HepG2 (cell line): Measurements from ENCODE around the gene HLA-DPB1. TPM values are rescaled to one million over a fixed set of nuclear protein-coding genes. Genes with fewer than 3 reads are reported as not detected.
A peak's percentile ranks its signal among the peaks of the same experiment; 100 is the strongest.

Experiments used
- ATAC-seq: fragments of 200-7000 bp; cut with Tn5 transposase; 3 replicates; pipeline ENCODE4 v1.9.1; 2020; ENCODE audit warnings: mild to moderate bottlenecking, moderate library complexity
- BruUV-seq: library from RNA; stranded (reverse); fragments of 400-500 nt; replicated peaks from 2 replicates; lab custom pipeline; 2021; lab: Mats Ljungman, UMichigan
- CTCF ChIA-PET: fragments of 300-600 bp; formaldehyde crosslinking; extraction: SDS; loops from one replicate; lab custom pipeline; 2021; ENCODE audit warnings: low total read pairs, inconsistent platforms, low intra/inter-chr PET ratio; lab: Yijun Ruan, JAX
- POLR2A ChIA-PET: fragments of 350-600 bp; sonication (Branson Sonifier 250); formaldehyde crosslinking; loops from one replicate; lab custom pipeline; 2020; ENCODE audit warnings: antibody characterized with exemption, inconsistent platforms; lab: Yijun Ruan, JAX
- DNase-seq: peaks from one replicate; pipeline ENCODE4 v3.0.0-alpha.2; 2015; ENCODE audit warnings: low spot score
- FAIRE-seq: peaks from 3 replicates; lab custom pipeline; 2011; peaks lifted over from hg19 to GRCh38; lab: Jason Lieb, UNC
- H2AFZ ChIP-seq: one replicate; pipeline ENCODE4 v1.6.1; 2011; ENCODE audit warnings: low read length, inconsistent platforms
- H3K27ac ChIP-seq: fragments of 300-600 bp; 3 replicates; pipeline ENCODE4 v1.8.0; 2011; ENCODE audit warnings: mixed run types, mild to moderate bottlenecking, mixed read lengths, low read length, inconsistent platforms; ENCODE audit not compliant: insufficient read depth; ENCODE audit errors: extremely low read length
- H3K27me3 ChIP-seq, 2 experiments: fragments of 200-600 bp in 1 of 2; 2 replicates in 1 of 2; 3 replicates in 1 of 2; pipeline versions ENCODE4 v1.6.0 to v1.8.0; 2011; ENCODE audit warnings: low read length in 2 of 2, mild to moderate bottlenecking in 2 of 2, moderate library complexity in 2 of 2, inconsistent platforms in 1 of 2; ENCODE audit not compliant: insufficient read depth in 2 of 2, control insufficient read depth in 1 of 2
- H3K36me3 ChIP-seq, 2 experiments: fragments of 200-600 bp in 1 of 2; replicated peaks in 1 of 2; 2 replicates in 1 of 2; 3 replicates in 1 of 2; pipeline versions ENCODE4 v1.5.1 to v1.8.0; 2011; ENCODE audit warnings: low read length in 2 of 2, inconsistent platforms in 1 of 2; ENCODE audit not compliant: insufficient read depth in 2 of 2, control insufficient read depth in 1 of 2
- H3K4me1 ChIP-seq: 2 replicates; pipeline ENCODE4 v1.5.1; 2012; ENCODE audit warnings: low read length, inconsistent platforms; ENCODE audit not compliant: insufficient read depth
- H3K4me2 ChIP-seq: 2 replicates; pipeline ENCODE4 v1.6.0; 2011; ENCODE audit warnings: low read depth, low read length, inconsistent platforms
- H3K4me3 ChIP-seq, 3 experiments: fragments of 200-600 bp in 1 of 3; sonication (generic), shearing (Covaris generic) in 1 of 3; replicated peaks in 1 of 3; 2 replicates each; pipeline ENCODE4 v1.5.1; 2011 to 2016; ENCODE audit warnings: low read length in 3 of 3, inconsistent platforms in 2 of 3, low read depth in 2 of 3, mild to moderate bottlenecking in 2 of 3, control low read depth in 1 of 3, mixed read lengths in 1 of 3; ENCODE audit not compliant: insufficient read depth in 1 of 3
- H3K79me2 ChIP-seq: one replicate; pipeline ENCODE4 v1.6.1; 2011; ENCODE audit warnings: low read length, inconsistent platforms; ENCODE audit not compliant: insufficient read depth
- H3K9ac ChIP-seq: 2 replicates; pipeline ENCODE4 v1.6.0; 2011; ENCODE audit warnings: mild to moderate bottlenecking, low read depth, low read length, inconsistent platforms; ENCODE audit not compliant: insufficient read depth
- H3K9me3 ChIP-seq: 2 replicates; pipeline ENCODE4 v1.5.1; 2012; ENCODE audit warnings: mild to moderate bottlenecking, low read length
- H4K20me1 ChIP-seq: 2 replicates; pipeline ENCODE4 v1.6.0; 2011; ENCODE audit warnings: inconsistent platforms, mild to moderate bottlenecking, low read length, moderate library complexity; ENCODE audit not compliant: insufficient read depth
- ATF7-NPFF ChIP-seq: sonication (generic); formaldehyde crosslinking; IDR thresholded peaks from 2 replicates; pipeline ENCODE4 v1.8.1; 2023; ENCODE audit warnings: mild to moderate bottlenecking, low read depth, missing genetic modification reagents, moderate library complexity
- CHCHD3 ChIP-seq: sonication (generic); formaldehyde crosslinking; IDR thresholded peaks from 2 replicates; pipeline ENCODE4 v1.8.0; 2022; ENCODE audit warnings: mild to moderate bottlenecking, missing genetic modification reagents, moderate library complexity
- CREB1 ChIP-seq, 2 experiments: fragments of 450-650 bp in 1 of 2; IDR thresholded peaks; 2 replicates each; pipeline ENCODE4 v1.6.1; 2016 to 2017; ENCODE audit warnings: control low read depth in 1 of 2, mild to moderate bottlenecking in 1 of 2, missing compliant biosample characterization in 1 of 2, missing genetic modification characterization in 1 of 2
- ESRRA ChIP-seq: sonication (generic); formaldehyde crosslinking; IDR thresholded peaks from 2 replicates; pipeline ENCODE4 v1.5.1; 2020; ENCODE audit warnings: mild to moderate bottlenecking, low read depth, missing genetic modification reagents
- KLF13 ChIP-seq: sonication (generic); formaldehyde crosslinking; IDR thresholded peaks from 2 replicates; pipeline ENCODE4 v1.4.0; 2020; ENCODE audit warnings: mild to moderate bottlenecking, missing genetic modification reagents
- POGK ChIP-seq: sonication (generic); formaldehyde crosslinking; conservative IDR thresholded peaks from 2 replicates; pipeline ENCODE4 v1.8.0; 2022; ENCODE audit warnings: mild to moderate bottlenecking, moderate library complexity, missing genetic modification reagents
- RFX5 ChIP-seq: IDR thresholded peaks from 2 replicates; pipeline ENCODE4 v1.6.1; 2011; ENCODE audit warnings: low read depth, low read length, improper control_type of control experiment
- RFXANK ChIP-seq: IDR thresholded peaks from 2 replicates; pipeline ENCODE4 v1.6.1; 2016
- RFXAP ChIP-seq: sonication (generic); formaldehyde crosslinking; IDR thresholded peaks from 2 replicates; pipeline ENCODE4 v1.4.0; 2020; ENCODE audit warnings: missing genetic modification reagents, borderline replicate concordance
- TCF12 ChIP-seq, 2 experiments: fragments of 450-650 bp in 1 of 2; sonication (generic) in 1 of 2; formaldehyde crosslinking in 1 of 2; IDR thresholded peaks; 2 replicates each; pipeline versions ENCODE4 v1.6.1 to v1.8.0; 2017 to 2022; ENCODE audit warnings: antibody characterized with exemption in 1 of 2, mild to moderate bottlenecking in 1 of 2, missing genetic modification reagents in 1 of 2, moderate library complexity in 1 of 2
- ZFP82 ChIP-seq: sonication (generic); formaldehyde crosslinking; IDR thresholded peaks from 2 replicates; pipeline ENCODE4 v1.5.1; 2020; ENCODE audit warnings: mild to moderate bottlenecking, missing genetic modification reagents, borderline replicate concordance
- WGBS: methylation state at CpG from one replicate; pipeline ENCODE4 v1.1.6; 2017; ENCODE audit warnings: low lambda C conversion rate; 5-methylcytosine and 5-hydroxymethylcytosine counted together
- in situ Hi-C: cut with HindIII; loops from 2 replicates; pipeline ENCODE4 v1.10.0; 2017; ENCODE audit warnings: low pct_unique_long_range_greater_than_20kb; ENCODE audit not compliant: extremely low pct_ligation_motif_present
- intact Hi-C: fragments of 100-400 bp; cut with micrococcal nuclease; formaldehyde crosslinking; loops from one replicate; pipeline ENCODE4 v1.10.0; 2022; ENCODE audit not compliant: unreplicated experiment
- polyA plus RNA-seq, 8 experiments: library from polyadenylated mRNA; depleted of rRNA in 3 of 8; stranded (reverse) in 7 of 8; unstranded in 1 of 8; fragments of >200 nt; fragmentation: Illumina TruSeq in 4 of 8; extraction: Trizol in 4 of 8; gene quantifications; 2 replicates each; pipeline versions ENCODE4 v1.2.1 to v1.2.3, GENCODE V29; 2011 to 2016; ENCODE audit warnings: low read depth in 4 of 8, missing spikeins in 1 of 8, mixed read lengths in 1 of 8; ENCODE audit not compliant: insufficient read depth in 1 of 8
- total RNA-seq, 5 experiments: library from RNA; depleted of rRNA; stranded (reverse); fragments of >200 nt; fragmentation: Illumina TruSeq; extraction: Trizol; gene quantifications; 2 replicates each; pipeline ENCODE4 v1.2.3, GENCODE V29; 2016; ENCODE audit warnings: low read depth in 1 of 5

Gene HLA-DPB1
- total and polyA plus RNA-seq, 2 of the 13 experiments (the other 11 are each of a cell fraction or from before 2014, with no cell fraction given) = not detected

GRCh38 chr6:33029328-33030184, 46.2 kb upstream of the HLA-DPB1 start:
- Histone ChIP-seq H3K9me3 (no peaks in the 10 kb centered on the region), H3K79me2 (no peaks in the 10 kb centered on the region), H3K4me1 (no peaks in the 10 kb centered on the region), H3K4me3 (no peak overlapping the region), H3K4me2 (no peak overlapping the region), H3K36me3 (no peaks in the 10 kb centered on the region), H3K27ac (no peak overlapping the region), H3K27me3 (no peaks in the 10 kb centered on the region; a peak in 1 of 5 replicates), H4K20me1 (no peaks in the 10 kb centered on the region), H2AFZ (no peak overlapping the region), H3K9ac (no peak overlapping the region)
- ChIA-PET CTCF (no interaction called here), POLR2A (no interaction called here)
- WGBS = 14% methylated on average over 6 of the region's 6 CpGs
- FAIRE-seq = no peak
- intact Hi-C loops = no loop called here
- in situ Hi-C loops = no loop called here
- no peak for DNase-seq
- no peak for ATAC-seq
- TF ChIP-seq CHCHD3 (CRISPR knock-in tag) (no peak), RFXAP (peak; percentile 88), CREB1 (IDR thresholded peaks at IDR 0.05) (no peak), CREB1 (CRISPR knock-in tag; IDR thresholded peaks at IDR 0.05) (peak; percentile 39; the same call in 1 of the 2 replicates), ESRRA (CRISPR knock-in tag) (no peak), TCF12 (IDR thresholded peaks at IDR 0.05) (no peak), TCF12 (CRISPR knock-in tag; IDR thresholded peaks at IDR 0.05) (no peak), KLF13 (CRISPR knock-in tag) (no peak), ZFP82 (no peak), RFX5 (peak; percentile 97), RFXANK (CRISPR knock-in tag) (peak; percentile 96), ATF7-NPFF (CRISPR knock-in tag) (no peak), POGK (no peak)
- no TSS peak for BruUV-seq
